ENCODE measurements around the gene WDR82. TPM values are rescaled to one million over a fixed set of nuclear protein-coding genes. Genes with fewer than 3 reads are reported as not detected.

Gene WDR82
- total RNA-seq, 1 donor from 2014 or later, result 57.4 TPM

DNA sequence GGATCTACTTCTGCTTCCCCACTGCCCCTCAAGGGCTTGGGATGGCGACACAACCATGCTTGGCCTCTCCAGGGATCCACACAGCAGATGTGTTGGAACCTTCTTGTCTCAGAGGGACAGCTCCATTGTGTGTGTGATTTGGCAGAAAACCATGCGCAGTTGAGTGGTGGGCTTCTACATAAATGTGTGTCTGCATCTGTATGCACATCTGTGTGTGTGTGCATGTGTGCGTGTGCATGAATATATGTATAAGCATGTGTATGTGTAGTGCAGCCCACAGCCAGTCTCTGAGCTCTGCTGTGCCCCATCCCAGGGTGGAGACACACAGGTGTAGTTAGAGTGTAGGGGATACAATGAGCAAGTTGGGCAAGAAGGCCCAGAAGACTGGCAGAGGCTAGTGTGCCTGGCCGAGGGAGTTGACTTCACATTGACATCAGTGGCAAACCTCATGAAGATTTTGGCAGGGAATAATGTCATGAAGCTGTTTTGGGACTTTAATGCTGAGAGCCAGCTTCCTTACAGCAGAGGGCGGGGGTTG is 17.3 kb upstream of the WDR82 start:
- no peaks in the 10 kb centered on the region for H3K36me3 ChIP-seq (ENCODE audit: insufficient read depth, low read length)
- Mint-ChIP-seq H3K27ac (ENCODE audit: unreplicated experiment) (no peak overlapping the region), H3K36me3 (ENCODE audit: low read depth, unreplicated experiment) (peaks cover 7% of the 10 kb centered on the region), H3K4me1 (ENCODE audit: low read depth, unreplicated experiment) (peaks cover 18% of the 10 kb centered on the region), H3K9me3 (ENCODE audit: unreplicated experiment) (no peaks in the 10 kb centered on the region), H3K4me3 (ENCODE audit: unreplicated experiment) (no peak overlapping the region), H3K27me3 (ENCODE audit: low read depth, unreplicated experiment) (no peaks in the 10 kb centered on the region)
- TF ChIP-seq, protein P1, sequence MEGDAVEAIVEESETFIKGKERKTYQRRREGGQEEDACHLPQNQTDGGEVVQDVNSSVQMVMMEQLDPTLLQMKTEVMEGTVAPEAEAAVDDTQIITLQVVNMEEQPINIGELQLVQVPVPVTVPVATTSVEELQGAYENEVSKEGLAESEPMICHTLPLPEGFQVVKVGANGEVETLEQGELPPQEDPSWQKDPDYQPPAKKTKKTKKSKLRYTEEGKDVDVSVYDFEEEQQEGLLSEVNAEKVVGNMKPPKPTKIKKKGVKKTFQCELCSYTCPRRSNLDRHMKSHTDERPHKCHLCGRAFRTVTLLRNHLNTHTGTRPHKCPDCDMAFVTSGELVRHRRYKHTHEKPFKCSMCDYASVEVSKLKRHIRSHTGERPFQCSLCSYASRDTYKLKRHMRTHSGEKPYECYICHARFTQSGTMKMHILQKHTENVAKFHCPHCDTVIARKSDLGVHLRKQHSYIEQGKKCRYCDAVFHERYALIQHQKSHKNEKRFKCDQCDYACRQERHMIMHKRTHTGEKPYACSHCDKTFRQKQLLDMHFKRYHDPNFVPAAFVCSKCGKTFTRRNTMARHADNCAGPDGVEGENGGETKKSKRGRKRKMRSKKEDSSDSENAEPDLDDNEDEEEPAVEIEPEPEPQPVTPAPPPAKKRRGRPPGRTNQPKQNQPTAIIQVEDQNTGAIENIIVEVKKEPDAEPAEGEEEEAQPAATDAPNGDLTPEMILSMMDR (IDR thresholded peaks at IDR 0.05; ENCODE audit: insufficient read depth, low read depth, low read length), result no peak
- TF ChIP-seq EZH2 (IDR thresholded peaks at IDR 0.05; ENCODE audit: insufficient read depth, low read length), result no peak
- DNase-seq (ENCODE audit: low read depth), result no peak
- no peak overlapping the region for H3K4me3 ChIP-seq (ENCODE audit: insufficient read depth, low read depth, low read length)
- no peak overlapping the region for H3K27ac ChIP-seq (ENCODE audit: low read depth, low read length)
- H3K4me2 ChIP-seq (ENCODE audit: low read length), result no peak overlapping the region
- H3K9ac ChIP-seq (ENCODE audit: low read length), result no peak overlapping the region
- no peaks in the 10 kb centered on the region for H3K27me3 ChIP-seq (ENCODE audit: insufficient read depth, low read length)
- H2AFZ ChIP-seq (ENCODE audit: low read depth, low read length), result no peak overlapping the region
- H4K20me1 ChIP-seq (ENCODE audit: insufficient read depth, low read length), result no peaks in the 10 kb centered on the region
- no peaks in the 10 kb centered on the region for H3K79me2 ChIP-seq (ENCODE audit: insufficient read depth, low read length)
- FAIRE-seq, result no peak
- peaks cover 16% of the 10 kb centered on the region for H3K4me1 ChIP-seq (ENCODE audit: insufficient read depth, low read length)
- no peaks in the 10 kb centered on the region for H3K9me3 ChIP-seq (ENCODE audit: insufficient read depth, low read depth, low read length)

DNA sequence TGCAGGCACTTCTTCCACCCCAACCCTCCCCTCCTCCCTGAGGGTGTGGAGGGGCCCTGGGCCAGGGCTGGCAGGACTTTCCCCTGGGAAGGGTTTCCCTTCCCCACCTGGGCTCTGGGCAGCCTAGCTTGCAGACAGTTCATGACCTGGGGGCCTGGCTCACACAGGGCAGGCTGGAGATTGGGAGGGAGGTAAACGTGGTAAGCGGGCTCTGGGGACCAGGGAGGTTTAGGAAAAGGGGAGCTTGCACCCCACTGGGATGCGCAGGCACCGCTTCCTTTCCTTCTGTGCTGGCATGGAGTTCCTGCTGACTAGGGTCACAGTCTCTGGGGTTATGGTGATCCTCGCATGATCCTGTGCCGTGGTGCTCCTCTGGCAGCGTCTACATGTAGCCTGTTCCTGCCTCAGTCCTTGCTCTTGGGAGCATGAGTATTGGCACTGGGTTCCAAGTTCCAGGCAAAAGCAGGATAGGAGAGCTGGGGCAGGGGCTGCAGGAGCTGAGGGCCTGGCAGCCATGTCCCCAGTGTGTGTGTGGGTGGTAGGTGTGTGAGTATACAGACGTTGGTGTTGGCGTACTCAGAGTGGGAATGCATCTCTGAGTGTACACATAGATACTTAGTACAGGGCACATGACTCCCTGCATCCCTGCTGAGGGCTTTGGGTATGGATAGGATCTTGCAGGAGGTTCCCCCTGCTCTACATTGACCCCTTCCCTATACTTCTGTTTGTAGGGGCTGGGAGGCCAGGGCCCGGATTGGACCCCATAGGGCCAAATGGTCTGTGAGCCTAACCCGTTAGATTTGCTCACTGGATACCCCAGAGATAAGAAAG is 16.1 kb upstream of the WDR82 start:
- H3K9me3 Mint-ChIP-seq (ENCODE audit: unreplicated experiment), result no peaks in the 10 kb centered on the region
- Histone ChIP-seq H4K20me1 (ENCODE audit: insufficient read depth, low read length) (no peaks in the 10 kb centered on the region), H3K36me3 (ENCODE audit: insufficient read depth, low read length) (no peaks in the 10 kb centered on the region), H3K27ac (ENCODE audit: low read depth, low read length) (no peak overlapping the region), H3K79me2 (ENCODE audit: insufficient read depth, low read length) (peaks cover 1% of the 10 kb centered on the region), H2AFZ (ENCODE audit: low read depth, low read length) (no peak overlapping the region), H3K4me3 (ENCODE audit: insufficient read depth, low read depth, low read length) (no peak overlapping the region), H3K27me3 (ENCODE audit: insufficient read depth, low read length) (no peaks in the 10 kb centered on the region), H3K4me2 (ENCODE audit: low read length) (no peak overlapping the region), H3K9ac (ENCODE audit: low read length) (no peak overlapping the region), H3K4me1 (ENCODE audit: insufficient read depth, low read length) (peaks cover 7% of the 10 kb centered on the region), H3K9me3 (ENCODE audit: insufficient read depth, low read depth, low read length) (no peaks in the 10 kb centered on the region)
- no peak for DNase-seq (ENCODE audit: low read depth)
- TF ChIP-seq, protein P1 (IDR thresholded peaks at IDR 0.05; ENCODE audit: insufficient read depth, low read depth, low read length), result no peak
- no peak for TF ChIP-seq EZH2 (IDR thresholded peaks at IDR 0.05; ENCODE audit: insufficient read depth, low read length)
- FAIRE-seq, result no peak
- peaks cover 12% of the 10 kb centered on the region for H3K4me1 Mint-ChIP-seq (ENCODE audit: low read depth, unreplicated experiment)
- no peaks in the 10 kb centered on the region for H3K27me3 Mint-ChIP-seq (ENCODE audit: low read depth, unreplicated experiment)
- no peak overlapping the region for H3K27ac Mint-ChIP-seq (ENCODE audit: unreplicated experiment)
- peaks cover 7% of the 10 kb centered on the region for H3K36me3 Mint-ChIP-seq (ENCODE audit: low read depth, unreplicated experiment)
- H3K4me3 Mint-ChIP-seq (ENCODE audit: unreplicated experiment), result no peak overlapping the region
